Stomach (tissue), 4 donors: ENCODE results near the gene TECPR2.

ENCODE experiments used
- POLR2A ChIP-seq, 4 donors: fragments of 450-650 bp; IDR thresholded peaks; one replicate each; pipeline ENCODE4 v1.6.1; 2016; ENCODE audit warnings: antibody characterized with exemption in 4 of 4, control low read depth in 2 of 4, mild to moderate bottlenecking in 1 of 4, moderate library complexity in 1 of 4
- POLR2AphosphoS5 ChIP-seq, 3 donors: sonication (generic); formaldehyde crosslinking; IDR thresholded peaks; one replicate each; pipeline ENCODE4 v1.6.1; 2016; ENCODE audit warnings: antibody characterized with exemption in 3 of 3
- TF ChIP-seq, protein P1 (sequence below), 7 experiments: fragments of 450-650 bp in 4 of 7; fragments of 200-600 bp in 3 of 7; sonication (generic) in 3 of 7; IDR thresholded peaks; one replicate each; pipeline ENCODE4 v1.5.1; 2016 to 2019; ENCODE audit warnings: antibody characterized with exemption in 7 of 7, control low read depth in 2 of 7, mild to moderate bottlenecking in 1 of 7

DNA sequence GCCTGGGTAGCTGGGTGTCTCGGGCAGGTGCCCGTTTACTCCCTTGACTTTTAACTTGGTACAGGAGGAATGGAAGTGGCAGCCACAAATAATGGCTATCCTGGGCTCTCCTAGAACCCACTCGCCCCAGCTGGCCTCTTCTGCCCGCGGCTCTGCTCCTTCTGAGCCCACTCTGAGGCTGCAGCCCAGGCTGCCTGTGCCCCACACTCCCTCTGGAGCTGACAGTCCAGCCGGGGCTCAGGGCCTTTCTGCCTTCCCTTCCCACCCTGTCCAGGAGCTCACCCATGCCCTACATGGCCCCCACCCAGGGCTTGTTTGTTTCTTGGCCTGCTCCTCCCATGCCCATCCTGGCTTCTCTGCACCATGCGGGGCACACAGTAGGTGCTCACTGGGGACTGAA is 27.6 kb upstream of the TECPR2 start:
- TF ChIP-seq POLR2A (IDR thresholded peaks at IDR 0.05) = no peak
- TF ChIP-seq, protein P1, sequence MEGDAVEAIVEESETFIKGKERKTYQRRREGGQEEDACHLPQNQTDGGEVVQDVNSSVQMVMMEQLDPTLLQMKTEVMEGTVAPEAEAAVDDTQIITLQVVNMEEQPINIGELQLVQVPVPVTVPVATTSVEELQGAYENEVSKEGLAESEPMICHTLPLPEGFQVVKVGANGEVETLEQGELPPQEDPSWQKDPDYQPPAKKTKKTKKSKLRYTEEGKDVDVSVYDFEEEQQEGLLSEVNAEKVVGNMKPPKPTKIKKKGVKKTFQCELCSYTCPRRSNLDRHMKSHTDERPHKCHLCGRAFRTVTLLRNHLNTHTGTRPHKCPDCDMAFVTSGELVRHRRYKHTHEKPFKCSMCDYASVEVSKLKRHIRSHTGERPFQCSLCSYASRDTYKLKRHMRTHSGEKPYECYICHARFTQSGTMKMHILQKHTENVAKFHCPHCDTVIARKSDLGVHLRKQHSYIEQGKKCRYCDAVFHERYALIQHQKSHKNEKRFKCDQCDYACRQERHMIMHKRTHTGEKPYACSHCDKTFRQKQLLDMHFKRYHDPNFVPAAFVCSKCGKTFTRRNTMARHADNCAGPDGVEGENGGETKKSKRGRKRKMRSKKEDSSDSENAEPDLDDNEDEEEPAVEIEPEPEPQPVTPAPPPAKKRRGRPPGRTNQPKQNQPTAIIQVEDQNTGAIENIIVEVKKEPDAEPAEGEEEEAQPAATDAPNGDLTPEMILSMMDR (IDR thresholded peaks at IDR 0.05) = no peak
- TF ChIP-seq POLR2AphosphoS5 (IDR thresholded peaks at IDR 0.05) = no peak
